K562 (cell line): ENCODE results near the gene STK32C. TPM values are rescaled to one million over a fixed set of nuclear protein-coding genes. Genes with fewer than 3 reads are reported as not detected.

ENCODE experiments used
- ATAC-seq: fragments of 200-7000 bp; cut with Tn5 transposase; 3 replicates; pipeline ENCODE4 v1.9.1; 2020; ENCODE audit warnings: moderate library complexity
- BruUV-seq: library from RNA; stranded (reverse); fragments of 400-500 nt; replicated peaks from 2 replicates; lab custom pipeline; 2021; lab: Mats Ljungman, UMichigan
- CTCF ChIA-PET: fragments of 300-600 bp; formaldehyde crosslinking; extraction: SDS; loops from one replicate; lab custom pipeline; 2021; ENCODE audit warnings: low intra/inter-chr PET ratio; lab: Yijun Ruan, JAX
- POLR2A ChIA-PET: fragments of 300-600, 350-650 bp; sonication (Branson Sonifier 250); formaldehyde crosslinking; extraction: SDS; loops from one replicate; lab custom pipeline; 2021; ENCODE audit warnings: antibody characterized with exemption, inconsistent platforms; lab: Yijun Ruan, JAX
- DNase-seq, 4 experiments: peaks; one replicate each; pipeline versions ENCODE4 v3.0.0 to v3.0.0-alpha.2; 2011 to 2018; ENCODE audit warnings: low spot score in 3 of 4, mixed read lengths in 3 of 4; ENCODE audit errors: extremely low read depth in 1 of 4
- FAIRE-seq: peaks from 2 replicates; lab custom pipeline; 2011; peaks lifted over from hg19 to GRCh38; lab: Jason Lieb, UNC
- H2AFZ ChIP-seq: 2 replicates; pipeline ENCODE4 v1.6.0; 2011; ENCODE audit warnings: low read depth, low read length, control low read depth, inconsistent platforms
- H3K27ac ChIP-seq: fragments of 200-600 bp; 3 replicates; pipeline ENCODE4 v1.8.0; 2011; ENCODE audit warnings: low read depth, mild to moderate bottlenecking, control low read depth, inconsistent platforms, low read length, moderate library complexity, mixed read lengths; ENCODE audit errors: extremely low read depth
- H3K27me3 ChIP-seq, 2 experiments: fragments of 300-600 bp in 1 of 2; 2 replicates in 1 of 2; 3 replicates in 1 of 2; pipeline versions ENCODE4 v1.6.0 to v1.8.0; 2011; ENCODE audit warnings: inconsistent platforms in 2 of 2, low read length in 2 of 2, mild to moderate bottlenecking in 1 of 2, mixed read lengths in 1 of 2, moderate library complexity in 1 of 2; ENCODE audit not compliant: control insufficient read depth in 2 of 2, insufficient read depth in 2 of 2
- H3K36me3 ChIP-seq: fragments of 300-600 bp; 3 replicates; pipeline ENCODE4 v1.8.0; 2011; ENCODE audit warnings: mild to moderate bottlenecking, low read length, inconsistent platforms; ENCODE audit not compliant: control insufficient read depth, insufficient read depth
- H3K4me1 ChIP-seq, 2 experiments: fragments of 200-600 bp in 1 of 2; replicated peaks in 1 of 2; 2 replicates in 1 of 2; 3 replicates in 1 of 2; pipeline versions ENCODE4 v1.5.1 to v1.8.0; 2011; ENCODE audit warnings: inconsistent platforms in 2 of 2, low read length in 2 of 2, mild to moderate bottlenecking in 1 of 2, mixed read lengths in 1 of 2, moderate library complexity in 1 of 2; ENCODE audit not compliant: control insufficient read depth in 2 of 2, insufficient read depth in 2 of 2
- H3K4me2 ChIP-seq: 2 replicates; pipeline ENCODE4 v1.6.1; 2011; ENCODE audit warnings: low read length, control low read depth, inconsistent platforms, mixed read lengths; ENCODE audit not compliant: insufficient read depth
- H3K4me3 ChIP-seq: fragments of 200-600 bp; sonication (generic), shearing (Covaris generic); 2 replicates; pipeline ENCODE4 v1.5.1; 2016; ENCODE audit warnings: control low read depth, inconsistent platforms
- H3K79me2 ChIP-seq: fragments of 200-600 bp; 3 replicates; pipeline ENCODE4 v1.8.0; 2011; ENCODE audit warnings: low read length, inconsistent platforms; ENCODE audit not compliant: control insufficient read depth, insufficient read depth
- H3K9ac ChIP-seq, 2 experiments: 2 replicates each; pipeline versions ENCODE4 v1.6.0 to v1.6.1; 2011; ENCODE audit warnings: low read depth in 2 of 2, low read length in 2 of 2, control low read depth in 1 of 2, inconsistent platforms in 1 of 2, mild to moderate bottlenecking in 1 of 2, mixed read lengths in 1 of 2; ENCODE audit not compliant: insufficient read depth in 1 of 2
- H3K9me1 ChIP-seq: one replicate; pipeline ENCODE4 v1.6.0; 2011; ENCODE audit warnings: inconsistent platforms, mild to moderate bottlenecking, low read length, moderate library complexity; ENCODE audit not compliant: control insufficient read depth, insufficient read depth
- H3K9me3 ChIP-seq: replicated peaks from 2 replicates; pipeline ENCODE4 v1.5.1; 2011; ENCODE audit warnings: low read depth, low read length, inconsistent platforms; ENCODE audit not compliant: control insufficient read depth, insufficient read depth
- H4K20me1 ChIP-seq: replicated peaks from 2 replicates; pipeline ENCODE4 v1.6.1; 2011; ENCODE audit warnings: low read length, inconsistent platforms, mixed read lengths; ENCODE audit not compliant: control insufficient read depth, insufficient read depth
- CHD7 ChIP-seq: fragments of 200-600 bp; sonication (generic); IDR thresholded peaks from one replicate; pipeline ENCODE4 v1.6.1; 2012; ENCODE audit warnings: mild to moderate bottlenecking, low read depth, low read length, inconsistent platforms
- CXXC5 ChIP-seq: fragments of 250-450 bp; sonication (Bioruptor Pico); IDR thresholded peaks from 2 replicates; pipeline ENCODE4 v1.8.0; 2022; ENCODE audit warnings: inconsistent platforms, mild to moderate bottlenecking, moderate library complexity
- IFI16 ChIP-seq: fragments of 250-450 bp; sonication (Bioruptor Pico); IDR thresholded peaks from 2 replicates; pipeline ENCODE4 v2.1.2; 2022; ENCODE audit warnings: mild to moderate bottlenecking, inconsistent platforms
- ZNF140 ChIP-seq: fragments of 250-450 bp; sonication (Bioruptor Pico); IDR thresholded peaks from 2 replicates; pipeline ENCODE4 v1.8.0; 2021; ENCODE audit warnings: moderate library complexity, mild to moderate bottlenecking, inconsistent platforms
- ZNF707 ChIP-seq: fragments of 250-450 bp; sonication (Bioruptor Pico); conservative IDR thresholded peaks from 2 replicates; pipeline ENCODE4 v1.8.0; 2022; ENCODE audit warnings: inconsistent platforms, mild to moderate bottlenecking, moderate library complexity
- WGBS: fragments of 100-300 bp; shearing (Covaris generic); methylation state at CpG from one replicate; pipeline ENCODE4 v1.1.6; 2016; ENCODE audit warnings: low coverage, mixed read lengths; ENCODE audit not compliant: insufficient coverage; ENCODE audit errors: missing lambda C conversion rate; 5-methylcytosine and 5-hydroxymethylcytosine counted together
- in situ Hi-C: fragments of 300-500 bp; cut with MboI; formaldehyde crosslinking; loops from 4 replicates; pipeline ENCODE4 v1.15.0; 2018; ENCODE audit warnings: inconsistent platforms, mixed read lengths
- intact Hi-C: fragments of 100-400 bp; cut with micrococcal nuclease; formaldehyde crosslinking; loops from 2 replicates; pipeline ENCODE4 v1.14.2; 2022
- polyA plus RNA-seq, 8 experiments: library from polyadenylated mRNA; depleted of rRNA in 4 of 8; stranded (reverse) in 5 of 8; unstranded in 3 of 8; fragments of >200 nt; fragmentation: Nextera tagmentation in 2 of 8; fragmentation: Illumina TruSeq in 1 of 8; extraction: Ambion mirVana in 2 of 8; extraction: Trizol in 1 of 8; gene quantifications; 2 replicates each; pipeline versions ENCODE4 v1.2.1 to v1.2.3, GENCODE V29; 2011 to 2014; ENCODE audit warnings: inconsistent platforms in 1 of 8, missing spikeins in 1 of 8
- total RNA-seq, 7 experiments: library from RNA; depleted of rRNA in 6 of 7; stranded (reverse); fragments of >200 nt in 6 of 7; fragmentation: Illumina TruSeq in 2 of 7; extraction: Trizol in 2 of 7; gene quantifications; 2 replicates each; pipeline versions ENCODE4 v1.2.1 to v1.2.3, GENCODE V29; 2011 to 2021; ENCODE audit warnings: low replicate concordance in 1 of 7
- TF ChIP-seq, protein P1 (sequence below): sonication (generic); formaldehyde crosslinking; IDR thresholded peaks from 2 replicates; pipeline ENCODE4 v1.8.0; 2022; ENCODE audit warnings: mild to moderate bottlenecking, missing genetic modification reagents, borderline replicate concordance

STK32C gene
- total and polyA plus RNA-seq, 9 of the 15 experiments (the other 6 are each of a cell fraction or from before 2014, with no cell fraction given): 1.5 to 20.9 (median 6.5) TPM

DNA sequence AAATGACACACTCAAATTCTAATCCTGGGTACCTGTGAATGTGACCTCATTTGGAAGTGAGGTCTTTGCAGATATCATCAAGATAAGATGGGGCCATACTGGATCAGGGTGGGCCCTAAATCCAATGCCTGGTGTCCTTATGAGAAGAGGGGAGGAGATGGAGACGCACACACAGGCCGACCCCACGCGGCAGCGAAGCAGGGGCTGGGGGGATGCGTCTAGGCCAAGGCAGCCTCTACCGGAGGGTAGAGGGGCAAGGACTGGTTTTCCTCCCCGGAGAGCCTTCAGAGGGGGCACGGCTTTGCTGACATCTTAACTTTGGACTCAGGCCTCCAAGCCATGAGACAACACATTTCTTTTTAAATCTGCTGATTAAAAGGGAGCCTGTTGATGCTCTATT is 87.7 kb downstream of the STK32C start:
- H3K9ac ChIP-seq: no peak overlapping the region
- POLR2A ChIA-PET: no interaction called here
- no peaks in the 10 kb centered on the region for H3K9me1 ChIP-seq
- CTCF ChIA-PET: no interaction called here
- no peak for DNase-seq
- no peak overlapping the region for H3K4me2 ChIP-seq
- H3K27ac ChIP-seq: no peak overlapping the region
- 5% methylated on average over 3 of the region's 9 CpGs for WGBS
- no peak for FAIRE-seq
- BruUV-seq: no TSS peak
- no peaks in the 10 kb centered on the region for H3K27me3 ChIP-seq
- H3K79me2 ChIP-seq: no peaks in the 10 kb centered on the region
- ATAC-seq: no peak
- in situ Hi-C loops: loop anchor here (5.0 to 10.0 kb wide), 3 partner anchors 127 to 415 kb away; no protein-coding TSS in a partner anchor
- TF ChIP-seq IFI16 (CRISPR knock-in tag) (no peak), ZNF140 (CRISPR knock-in tag) (no peak), CHD7 (no peak), CXXC5 (CRISPR knock-in tag) (no peak), ZNF707 (CRISPR knock-in tag) (no peak)
- TF ChIP-seq, protein P1, sequence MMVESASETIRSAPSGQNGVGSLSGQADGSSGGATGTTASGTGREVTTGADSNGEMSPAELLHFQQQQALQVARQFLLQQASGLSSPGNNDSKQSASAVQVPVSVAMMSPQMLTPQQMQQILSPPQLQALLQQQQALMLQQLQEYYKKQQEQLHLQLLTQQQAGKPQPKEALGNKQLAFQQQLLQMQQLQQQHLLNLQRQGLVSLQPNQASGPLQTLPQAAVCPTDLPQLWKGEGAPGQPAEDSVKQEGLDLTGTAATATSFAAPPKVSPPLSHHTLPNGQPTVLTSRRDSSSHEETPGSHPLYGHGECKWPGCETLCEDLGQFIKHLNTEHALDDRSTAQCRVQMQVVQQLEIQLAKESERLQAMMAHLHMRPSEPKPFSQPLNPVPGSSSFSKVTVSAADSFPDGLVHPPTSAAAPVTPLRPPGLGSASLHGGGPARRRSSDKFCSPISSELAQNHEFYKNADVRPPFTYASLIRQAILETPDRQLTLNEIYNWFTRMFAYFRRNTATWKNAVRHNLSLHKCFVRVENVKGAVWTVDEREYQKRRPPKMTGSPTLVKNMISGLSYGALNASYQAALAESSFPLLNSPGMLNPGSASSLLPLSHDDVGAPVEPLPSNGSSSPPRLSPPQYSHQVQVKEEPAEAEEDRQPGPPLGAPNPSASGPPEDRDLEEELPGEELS (CRISPR knock-in tag): no peak
- intact Hi-C loops: no loop called here
- no peaks in the 10 kb centered on the region for H3K36me3 ChIP-seq
- peaks cover 0 to 25% of the 10 kb centered on the region in 2 experiments; a peak in 2 of 5 replicates for H3K4me1 ChIP-seq
- H2AFZ ChIP-seq: no peak overlapping the region
- no peaks in the 10 kb centered on the region for H3K9me3 ChIP-seq
- no peaks in the 10 kb centered on the region for H4K20me1 ChIP-seq
- no peak overlapping the region for H3K4me3 ChIP-seq
